ENCODE data around the gene HNRNPU.
A peak's percentile ranks its signal among the peaks of the same experiment; 100 is the strongest.

HNRNPU gene

DNA sequence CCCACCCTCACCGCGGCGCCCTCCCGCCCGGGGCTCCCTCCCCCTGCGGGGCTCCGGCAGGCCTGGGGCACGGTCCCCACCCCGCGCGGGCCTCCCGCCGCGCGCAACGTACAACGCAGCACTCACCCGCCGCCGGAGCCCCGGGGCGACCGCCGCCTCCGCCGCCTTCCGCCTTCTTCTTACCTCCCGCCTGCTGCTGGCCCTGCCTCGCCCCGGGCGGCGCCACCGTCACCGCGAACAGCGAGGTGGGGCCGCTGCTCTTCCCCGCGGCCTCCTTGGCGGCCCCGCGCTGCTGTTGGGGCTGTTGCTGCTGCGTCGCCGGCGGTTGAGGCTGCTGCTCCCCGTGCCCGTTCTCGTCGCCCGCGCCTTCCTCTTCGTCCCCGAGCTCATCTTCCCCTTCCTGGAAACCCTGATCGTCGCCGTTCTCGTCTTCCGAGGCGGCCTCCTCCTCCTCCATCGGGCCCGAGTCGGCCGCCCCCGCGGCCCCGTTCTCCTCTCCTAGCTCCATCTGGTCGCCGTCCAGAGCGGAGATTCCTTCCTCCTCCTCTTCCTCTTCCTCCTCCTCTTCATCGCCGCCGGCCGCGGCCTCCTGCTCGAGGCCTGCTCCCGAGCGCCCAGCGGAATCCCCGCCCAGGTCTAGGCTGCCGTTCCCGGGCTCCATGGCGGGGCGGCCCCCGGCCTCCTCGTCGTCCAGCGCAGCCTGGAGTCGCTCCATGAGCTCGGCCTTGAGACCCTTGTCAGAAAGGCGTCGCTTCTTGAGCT, 671 bp downstream of the HNRNPU start:
- no peaks in the 10 kb centered on the region for H3K9me2 ChIP-seq (ENCODE audit: low read depth, low read length)
- no peak for TF ChIP-seq EZH2 (IDR thresholded peaks at IDR 0.05; ENCODE audit: borderline replicate concordance, low read length)
- TF ChIP-seq, protein P1, sequence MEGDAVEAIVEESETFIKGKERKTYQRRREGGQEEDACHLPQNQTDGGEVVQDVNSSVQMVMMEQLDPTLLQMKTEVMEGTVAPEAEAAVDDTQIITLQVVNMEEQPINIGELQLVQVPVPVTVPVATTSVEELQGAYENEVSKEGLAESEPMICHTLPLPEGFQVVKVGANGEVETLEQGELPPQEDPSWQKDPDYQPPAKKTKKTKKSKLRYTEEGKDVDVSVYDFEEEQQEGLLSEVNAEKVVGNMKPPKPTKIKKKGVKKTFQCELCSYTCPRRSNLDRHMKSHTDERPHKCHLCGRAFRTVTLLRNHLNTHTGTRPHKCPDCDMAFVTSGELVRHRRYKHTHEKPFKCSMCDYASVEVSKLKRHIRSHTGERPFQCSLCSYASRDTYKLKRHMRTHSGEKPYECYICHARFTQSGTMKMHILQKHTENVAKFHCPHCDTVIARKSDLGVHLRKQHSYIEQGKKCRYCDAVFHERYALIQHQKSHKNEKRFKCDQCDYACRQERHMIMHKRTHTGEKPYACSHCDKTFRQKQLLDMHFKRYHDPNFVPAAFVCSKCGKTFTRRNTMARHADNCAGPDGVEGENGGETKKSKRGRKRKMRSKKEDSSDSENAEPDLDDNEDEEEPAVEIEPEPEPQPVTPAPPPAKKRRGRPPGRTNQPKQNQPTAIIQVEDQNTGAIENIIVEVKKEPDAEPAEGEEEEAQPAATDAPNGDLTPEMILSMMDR (IDR thresholded peaks at IDR 0.05; ENCODE audit: low read length): no peak
- H3K27me3 ChIP-seq (ENCODE audit: insufficient read depth, low read length): no peaks in the 10 kb centered on the region
- no peak overlapping the region for H2AFZ ChIP-seq (ENCODE audit: low read length)
- H3K36me3 ChIP-seq (ENCODE audit: insufficient read depth, low read length): peaks cover 50% of the 10 kb centered on the region
- no peaks in the 10 kb centered on the region for H3K9me3 ChIP-seq (ENCODE audit: low read length)
- H3F3A ChIP-seq (ENCODE audit: insufficient read depth, low read length): no peaks in the 10 kb centered on the region; the same call in 1 of the 2 replicates
- H3K4me3 ChIP-seq (ENCODE audit: low read depth, low read length, poor library complexity, severe bottlenecking): peak overlapping the region; percentile 86
- peak overlapping the region; percentile 80 for H3K27ac ChIP-seq (ENCODE audit: low read depth, low read length, poor library complexity, severe bottlenecking)
- H3K9ac ChIP-seq (ENCODE audit: low read length): peak overlapping the region; percentile 93
- H3K79me2 ChIP-seq (ENCODE audit: insufficient read depth, low read length): peaks cover 50% of the 10 kb centered on the region
- peaks cover 18% of the 10 kb centered on the region; the same call in 1 of the 2 replicates for H4K20me1 ChIP-seq (ENCODE audit: insufficient read depth, low read length)
- peak overlapping the region; percentile 94 for H3K4me2 ChIP-seq (ENCODE audit: low read length)
- peaks cover 42% of the 10 kb centered on the region for H3K4me1 ChIP-seq (ENCODE audit: insufficient read depth, low read length, severe bottlenecking)

DNA sequence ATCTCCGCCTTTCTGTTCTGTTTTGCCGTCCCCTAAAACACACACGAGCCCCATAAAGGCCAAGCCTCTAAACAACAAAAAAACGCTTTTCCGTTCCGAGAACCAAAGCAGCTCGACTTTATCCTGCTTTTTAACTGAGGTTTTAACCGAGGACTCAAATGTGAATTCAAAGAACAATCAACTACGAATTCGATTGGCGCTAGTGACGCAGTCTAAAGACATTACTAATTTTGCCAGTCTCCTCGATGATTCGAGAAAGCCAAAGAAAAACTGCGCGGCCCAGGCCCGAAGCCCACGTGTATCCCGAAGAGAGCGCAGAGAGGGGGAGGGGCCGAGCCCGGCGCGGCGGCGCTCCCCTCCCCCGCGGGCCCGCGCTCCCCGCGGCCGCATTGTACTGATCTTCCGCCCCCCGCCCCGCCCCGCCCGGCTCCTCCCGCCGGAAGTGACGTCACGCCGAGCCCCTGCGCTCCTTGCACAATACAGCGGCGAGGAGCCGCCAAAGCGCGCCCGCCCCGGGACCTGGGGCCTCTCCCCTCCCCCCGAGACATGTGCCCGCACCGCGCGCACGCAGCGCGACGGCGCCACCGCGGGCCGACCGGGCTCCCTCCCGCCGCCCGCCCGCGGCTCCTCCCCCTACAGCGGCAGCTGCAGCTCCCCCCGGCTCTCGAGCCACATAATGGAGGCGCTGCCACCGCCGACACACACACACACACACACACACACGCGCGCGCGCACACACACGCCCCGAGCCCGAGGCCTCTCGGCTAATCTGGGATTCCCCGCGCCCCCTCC, 1.4 kb downstream of the HNRNPU start:
- H3K4me1 ChIP-seq (ENCODE audit: insufficient read depth, low read length, severe bottlenecking): peaks cover 42% of the 10 kb centered on the region
- H3K9me3 ChIP-seq (ENCODE audit: low read length): no peaks in the 10 kb centered on the region

DNA sequence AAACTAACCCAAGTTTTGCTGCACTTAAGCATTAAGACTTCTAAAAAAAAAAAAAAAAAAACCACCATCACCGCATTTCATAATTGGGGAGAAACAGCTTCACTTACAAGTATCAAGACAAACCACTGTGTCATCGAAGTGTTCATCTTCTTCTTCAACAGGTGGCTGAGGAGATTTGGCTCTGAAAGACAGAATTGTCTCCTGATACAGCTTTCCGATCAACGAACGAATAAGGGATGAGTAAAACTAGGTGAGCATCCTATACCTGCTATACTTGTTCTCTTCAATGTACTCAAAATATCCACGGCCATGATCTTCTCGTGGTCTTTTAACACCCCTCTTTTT, 2.0 kb downstream of the HNRNPU start:
- peaks cover 42% of the 10 kb centered on the region for H3K4me1 ChIP-seq (ENCODE audit: insufficient read depth, low read length, severe bottlenecking)
- peaks cover 63% of the 10 kb centered on the region for H3K36me3 ChIP-seq (ENCODE audit: insufficient read depth, low read length)
- H3K4me3 ChIP-seq (ENCODE audit: low read depth, low read length, poor library complexity, severe bottlenecking): peak overlapping the region; percentile 86
- H2AFZ ChIP-seq (ENCODE audit: low read length): no peak overlapping the region
- TF ChIP-seq, protein P1 (IDR thresholded peaks at IDR 0.05; ENCODE audit: low read length): no peak
- no peak for TF ChIP-seq EZH2 (IDR thresholded peaks at IDR 0.05; ENCODE audit: borderline replicate concordance, low read length)
- no peaks in the 10 kb centered on the region for H3K27me3 ChIP-seq (ENCODE audit: insufficient read depth, low read length)
- H3K4me2 ChIP-seq (ENCODE audit: low read length): peak overlapping the region; percentile 71
- H3K9me2 ChIP-seq (ENCODE audit: low read depth, low read length): no peaks in the 10 kb centered on the region
- no peaks in the 10 kb centered on the region for H3K9me3 ChIP-seq (ENCODE audit: low read length)
- peak overlapping the region; percentile 57 for H3K27ac ChIP-seq (ENCODE audit: low read depth, low read length, poor library complexity, severe bottlenecking)
- H4K20me1 ChIP-seq (ENCODE audit: insufficient read depth, low read length): peaks cover 18% of the 10 kb centered on the region; the same call in 1 of the 2 replicates
- H3F3A ChIP-seq (ENCODE audit: insufficient read depth, low read length): no peaks in the 10 kb centered on the region; the same call in 1 of the 2 replicates
- H3K79me2 ChIP-seq (ENCODE audit: insufficient read depth, low read length): peaks cover 62% of the 10 kb centered on the region
- H3K9ac ChIP-seq (ENCODE audit: low read length): peak overlapping the region; percentile 96

More for the DNA sequence above, 1.4 kb downstream of the HNRNPU start:
- H3K9me2 ChIP-seq (ENCODE audit: low read depth, low read length): no peaks in the 10 kb centered on the region
- H4K20me1 ChIP-seq (ENCODE audit: insufficient read depth, low read length): peaks cover 18% of the 10 kb centered on the region; the same call in 1 of the 2 replicates
- TF ChIP-seq, protein P1 (IDR thresholded peaks at IDR 0.05; ENCODE audit: low read length): no peak
- no peak for TF ChIP-seq EZH2 (IDR thresholded peaks at IDR 0.05; ENCODE audit: borderline replicate concordance, low read length)
- no peak overlapping the region for H2AFZ ChIP-seq (ENCODE audit: low read length)
- peak overlapping the region; percentile 94 for H3K4me2 ChIP-seq (ENCODE audit: low read length)
- H3K9ac ChIP-seq (ENCODE audit: low read length): peak overlapping the region; percentile 96
- H3K27ac ChIP-seq (ENCODE audit: low read depth, low read length, poor library complexity, severe bottlenecking): peak overlapping the region; percentile 80
- H3F3A ChIP-seq (ENCODE audit: insufficient read depth, low read length): no peaks in the 10 kb centered on the region; the same call in 1 of the 2 replicates
- H3K4me3 ChIP-seq (ENCODE audit: low read depth, low read length, poor library complexity, severe bottlenecking): peak overlapping the region; percentile 86
- H3K79me2 ChIP-seq (ENCODE audit: insufficient read depth, low read length): peaks cover 57% of the 10 kb centered on the region
- peaks cover 58% of the 10 kb centered on the region for H3K36me3 ChIP-seq (ENCODE audit: insufficient read depth, low read length)
- H3K27me3 ChIP-seq (ENCODE audit: insufficient read depth, low read length): no peaks in the 10 kb centered on the region

Data from OCI-LY1 (cell line).